ENCODE measurements around the gene DOCK1. TPM values are rescaled to one million over a fixed set of nuclear protein-coding genes. Genes with fewer than 3 reads are reported as not detected.

Gene DOCK1
- total and polyA plus RNA-seq, 2 experiments from 2014 or later = 22.8 to 45.6 TPM

DNA sequence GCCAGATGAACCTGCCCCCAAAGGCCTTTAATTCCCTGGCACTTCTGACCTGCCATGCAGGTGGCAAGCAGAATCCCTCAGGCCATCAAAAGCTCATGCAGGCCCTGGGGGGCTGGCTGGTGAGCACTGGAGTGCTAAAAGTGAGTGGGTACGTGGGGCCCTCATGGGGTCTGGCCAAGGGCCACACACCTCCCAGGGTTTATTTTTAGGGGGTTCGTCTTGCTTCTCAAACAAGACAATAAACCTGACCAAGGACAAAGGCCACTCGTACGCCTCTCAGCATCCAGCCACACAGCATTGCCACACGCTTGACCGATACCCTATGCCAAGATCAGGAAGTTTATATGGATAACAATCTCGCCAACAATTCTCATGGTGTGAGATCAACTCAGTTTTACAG lies 33.1 kb upstream of the DOCK1 start:
- no peaks in the 10 kb centered on the region for H3K79me2 ChIP-seq (ENCODE audit: insufficient read depth)
- H3K9ac ChIP-seq = no peak overlapping the region
- no peaks in the 10 kb centered on the region for H3K9me3 ChIP-seq (ENCODE audit: low read depth)
- TF ChIP-seq EZH2phosphoT487 (IDR thresholded peaks at IDR 0.05; ENCODE audit: insufficient read depth, low read depth) = no peak
- no peak for TF ChIP-seq EZH2 (IDR thresholded peaks at IDR 0.05; ENCODE audit: insufficient read depth, poor library complexity, severe bottlenecking)
- H3K4me1 ChIP-seq (ENCODE audit: insufficient read depth) = peaks cover 15% of the 10 kb centered on the region
- in situ Hi-C loops (cut with MboI) = no loop called here
- H2AFZ ChIP-seq = no peak overlapping the region
- H4K20me1 ChIP-seq (ENCODE audit: insufficient read depth) = no peaks in the 10 kb centered on the region
- H3K27ac ChIP-seq = no peak overlapping the region
- 70 to 72% methylated on average over 7 of the region's 7 CpGs for WGBS, 2 experiments (ENCODE audit: low coverage in 1 of 2, low lambda C conversion rate in 2 of 2, missing lambda C conversion rate in 2 of 2)
- no peak for DNase-seq
- peaks cover 17% of the 10 kb centered on the region for H3K27me3 ChIP-seq (replicated peaks; ENCODE audit: insufficient read depth)
- peaks cover 8% of the 10 kb centered on the region for H3F3A ChIP-seq (ENCODE audit: insufficient read depth)
- no peak overlapping the region for H3K4me3 ChIP-seq
- no peak overlapping the region for H3K4me2 ChIP-seq (ENCODE audit: unreplicated experiment)
- no peaks in the 10 kb centered on the region for H3K36me3 ChIP-seq (ENCODE audit: low read depth)
- H3K9me2 ChIP-seq (ENCODE audit: insufficient read depth) = no peaks in the 10 kb centered on the region

DNA sequence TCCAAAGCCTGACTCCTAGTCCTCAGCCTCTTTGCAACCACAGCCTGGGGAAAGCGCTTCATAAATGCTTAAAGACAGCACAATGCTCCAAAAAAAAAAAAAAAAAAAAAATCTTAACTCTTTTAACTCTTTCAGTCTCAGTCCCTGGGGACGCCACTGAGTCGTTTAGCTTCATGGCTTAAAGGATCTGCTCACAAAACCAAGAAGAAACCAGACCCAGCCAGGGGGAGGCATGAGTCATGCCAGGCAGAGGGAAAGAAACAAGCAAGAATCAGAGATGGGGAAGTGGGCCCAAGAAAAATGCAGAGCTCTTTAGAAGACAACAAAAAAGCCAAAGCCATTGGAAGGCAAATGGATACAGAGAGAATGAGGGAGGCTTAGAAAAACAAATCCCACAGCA lies 32.5 kb upstream of the DOCK1 start:
- H4K20me1 ChIP-seq (ENCODE audit: insufficient read depth) = no peaks in the 10 kb centered on the region
- H3K9me2 ChIP-seq (ENCODE audit: insufficient read depth) = no peaks in the 10 kb centered on the region
- H3K9ac ChIP-seq = no peak overlapping the region
- no peaks in the 10 kb centered on the region for H3K9me3 ChIP-seq (ENCODE audit: low read depth)
- no peaks in the 10 kb centered on the region for H3K79me2 ChIP-seq (ENCODE audit: insufficient read depth)
- no peak overlapping the region for H3K4me2 ChIP-seq (ENCODE audit: unreplicated experiment)
- H3K4me1 ChIP-seq (ENCODE audit: insufficient read depth) = peaks cover 13% of the 10 kb centered on the region
- peaks cover 24% of the 10 kb centered on the region for H3K27me3 ChIP-seq (replicated peaks; ENCODE audit: insufficient read depth)
- in situ Hi-C loops (cut with MboI) = no loop called here
- H3F3A ChIP-seq (ENCODE audit: insufficient read depth) = peaks cover 6% of the 10 kb centered on the region
- 69 to 70% methylated on average over 3 of the region's 3 CpGs for WGBS, 2 experiments (ENCODE audit: low coverage in 1 of 2, low lambda C conversion rate in 2 of 2, missing lambda C conversion rate in 2 of 2)
- no peaks in the 10 kb centered on the region for H3K36me3 ChIP-seq (ENCODE audit: low read depth)
- no peak overlapping the region for H3K4me3 ChIP-seq
- H2AFZ ChIP-seq = no peak overlapping the region
- TF ChIP-seq EZH2phosphoT487 (IDR thresholded peaks at IDR 0.05; ENCODE audit: insufficient read depth, low read depth) = no peak
- no peak for TF ChIP-seq EZH2 (IDR thresholded peaks at IDR 0.05; ENCODE audit: insufficient read depth, poor library complexity, severe bottlenecking)
- H3K27ac ChIP-seq = no peak overlapping the region
- peak; percentile 16 for DNase-seq

- no peak overlapping the region for H3K4me3 ChIP-seq
- no peak overlapping the region for H3K9ac ChIP-seq
- no peak overlapping the region for H3K27ac ChIP-seq
- no peaks in the 10 kb centered on the region for H3K9me3 ChIP-seq (ENCODE audit: low read depth)
- H2AFZ ChIP-seq = no peak overlapping the region
- in situ Hi-C loops (cut with MboI) = no loop called here
- peak; percentile 34 for DNase-seq
- H3K27me3 ChIP-seq (replicated peaks; ENCODE audit: insufficient read depth) = peaks cover 24% of the 10 kb centered on the region
- peaks cover 17% of the 10 kb centered on the region; the same call in 1 of the 2 replicates for H3K4me1 ChIP-seq (ENCODE audit: insufficient read depth)
- H3K4me2 ChIP-seq (ENCODE audit: unreplicated experiment) = no peak overlapping the region
- WGBS, 2 experiments (ENCODE audit: low coverage in 1 of 2, low lambda C conversion rate in 2 of 2, missing lambda C conversion rate in 2 of 2) = 49 to 51% methylated on average over 3 of the region's 3 CpGs
- no peaks in the 10 kb centered on the region for H4K20me1 ChIP-seq (ENCODE audit: insufficient read depth)
- no peaks in the 10 kb centered on the region for H3K79me2 ChIP-seq (ENCODE audit: insufficient read depth)
- H3K36me3 ChIP-seq (ENCODE audit: low read depth) = no peaks in the 10 kb centered on the region
- H3F3A ChIP-seq (ENCODE audit: insufficient read depth) = no peaks in the 10 kb centered on the region
- TF ChIP-seq EZH2phosphoT487 (IDR thresholded peaks at IDR 0.05; ENCODE audit: insufficient read depth, low read depth) (no peak), EZH2 (IDR thresholded peaks at IDR 0.05; ENCODE audit: insufficient read depth, poor library complexity, severe bottlenecking) (no peak)
- no peaks in the 10 kb centered on the region for H3K9me2 ChIP-seq (ENCODE audit: insufficient read depth)
Measured at GRCh38 chr10:126876456-126876855, 28.8 kb upstream of the DOCK1 start.

GRCh38 chr10:126877390-126877789 lies 27.8 kb upstream of the DOCK1 start:
- Histone ChIP-seq H3K9me3 (ENCODE audit: low read depth) (no peaks in the 10 kb centered on the region), H2AFZ (no peak overlapping the region), H3K9ac (no peak overlapping the region), H3F3A (ENCODE audit: insufficient read depth) (no peaks in the 10 kb centered on the region), H3K4me3 (no peak overlapping the region), H3K36me3 (ENCODE audit: low read depth) (no peaks in the 10 kb centered on the region), H3K27ac (no peak overlapping the region), H3K4me2 (ENCODE audit: unreplicated experiment) (no peak overlapping the region), H3K4me1 (ENCODE audit: insufficient read depth) (peaks cover 17% of the 10 kb centered on the region; the same call in 1 of the 2 replicates), H3K79me2 (ENCODE audit: insufficient read depth) (no peaks in the 10 kb centered on the region), H3K9me2 (ENCODE audit: insufficient read depth) (no peaks in the 10 kb centered on the region), H4K20me1 (ENCODE audit: insufficient read depth) (no peaks in the 10 kb centered on the region), H3K27me3 (replicated peaks; ENCODE audit: insufficient read depth) (peaks cover 24% of the 10 kb centered on the region)
- in situ Hi-C loops (cut with MboI) = no loop called here
- WGBS, 2 experiments (ENCODE audit: low coverage in 1 of 2, low lambda C conversion rate in 2 of 2, missing lambda C conversion rate in 2 of 2) = 44 to 59% methylated on average over 2 of the region's 2 CpGs
- TF ChIP-seq EZH2phosphoT487 (IDR thresholded peaks at IDR 0.05; ENCODE audit: insufficient read depth, low read depth) = no peak
- no peak for TF ChIP-seq EZH2 (IDR thresholded peaks at IDR 0.05; ENCODE audit: insufficient read depth, poor library complexity, severe bottlenecking)
- DNase-seq = no peak

GRCh38 chr10:126878594-126878993 lies 26.6 kb upstream of the DOCK1 start:
- Histone ChIP-seq H4K20me1 (ENCODE audit: insufficient read depth) (no peaks in the 10 kb centered on the region), H3K9me3 (ENCODE audit: low read depth) (no peaks in the 10 kb centered on the region), H2AFZ (no peak overlapping the region), H3K36me3 (ENCODE audit: low read depth) (no peaks in the 10 kb centered on the region), H3K79me2 (ENCODE audit: insufficient read depth) (no peaks in the 10 kb centered on the region), H3F3A (ENCODE audit: insufficient read depth) (no peaks in the 10 kb centered on the region), H3K4me1 (ENCODE audit: insufficient read depth) (peaks cover 17% of the 10 kb centered on the region; the same call in 1 of the 2 replicates), H3K27me3 (replicated peaks; ENCODE audit: insufficient read depth) (peaks cover 24% of the 10 kb centered on the region), H3K9me2 (ENCODE audit: insufficient read depth) (no peaks in the 10 kb centered on the region), H3K4me3 (no peak overlapping the region), H3K27ac (no peak overlapping the region), H3K4me2 (ENCODE audit: unreplicated experiment) (no peak overlapping the region), H3K9ac (no peak overlapping the region)
- DNase-seq = no peak
- WGBS, 2 experiments (ENCODE audit: low coverage in 1 of 2, low lambda C conversion rate in 2 of 2, missing lambda C conversion rate in 2 of 2) = 69 to 70% methylated on average over 10 of the region's 10 CpGs
- in situ Hi-C loops (cut with MboI) = no loop called here
- TF ChIP-seq EZH2 (IDR thresholded peaks at IDR 0.05; ENCODE audit: insufficient read depth, poor library complexity, severe bottlenecking) (no peak), EZH2phosphoT487 (IDR thresholded peaks at IDR 0.05; ENCODE audit: insufficient read depth, low read depth) (no peak)
